ENCODE results near the gene ADAMTSL2.

The ADAMTSL2 gene

GRCh38 chr9:133514460-133515239, 19.9 kb upstream of the ADAMTSL2 start:
- H3K4me3 ChIP-seq (ENCODE audit: low read depth, low read length) = no peak overlapping the region
- in situ Hi-C loops (cut with HindIII; ENCODE audit: low sequenced_read_pairs) = no loop called here
- TF ChIP-seq, protein P1, sequence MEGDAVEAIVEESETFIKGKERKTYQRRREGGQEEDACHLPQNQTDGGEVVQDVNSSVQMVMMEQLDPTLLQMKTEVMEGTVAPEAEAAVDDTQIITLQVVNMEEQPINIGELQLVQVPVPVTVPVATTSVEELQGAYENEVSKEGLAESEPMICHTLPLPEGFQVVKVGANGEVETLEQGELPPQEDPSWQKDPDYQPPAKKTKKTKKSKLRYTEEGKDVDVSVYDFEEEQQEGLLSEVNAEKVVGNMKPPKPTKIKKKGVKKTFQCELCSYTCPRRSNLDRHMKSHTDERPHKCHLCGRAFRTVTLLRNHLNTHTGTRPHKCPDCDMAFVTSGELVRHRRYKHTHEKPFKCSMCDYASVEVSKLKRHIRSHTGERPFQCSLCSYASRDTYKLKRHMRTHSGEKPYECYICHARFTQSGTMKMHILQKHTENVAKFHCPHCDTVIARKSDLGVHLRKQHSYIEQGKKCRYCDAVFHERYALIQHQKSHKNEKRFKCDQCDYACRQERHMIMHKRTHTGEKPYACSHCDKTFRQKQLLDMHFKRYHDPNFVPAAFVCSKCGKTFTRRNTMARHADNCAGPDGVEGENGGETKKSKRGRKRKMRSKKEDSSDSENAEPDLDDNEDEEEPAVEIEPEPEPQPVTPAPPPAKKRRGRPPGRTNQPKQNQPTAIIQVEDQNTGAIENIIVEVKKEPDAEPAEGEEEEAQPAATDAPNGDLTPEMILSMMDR (IDR thresholded peaks at IDR 0.05; ENCODE audit: low read depth, low read length, missing control alignments) = no peak
- no peak for DNase-seq (ENCODE audit: low read depth)

GRCh38 chr9:133515240-133515610, 19.3 kb upstream of the ADAMTSL2 start:
- TF ChIP-seq, protein P1 (IDR thresholded peaks at IDR 0.05; ENCODE audit: low read depth, low read length, missing control alignments) = no peak
- no peak overlapping the region for H3K4me3 ChIP-seq (ENCODE audit: low read depth, low read length)
- no peak for DNase-seq (ENCODE audit: low read depth)
- in situ Hi-C loops (cut with HindIII; ENCODE audit: low sequenced_read_pairs) = no loop called here

DNA sequence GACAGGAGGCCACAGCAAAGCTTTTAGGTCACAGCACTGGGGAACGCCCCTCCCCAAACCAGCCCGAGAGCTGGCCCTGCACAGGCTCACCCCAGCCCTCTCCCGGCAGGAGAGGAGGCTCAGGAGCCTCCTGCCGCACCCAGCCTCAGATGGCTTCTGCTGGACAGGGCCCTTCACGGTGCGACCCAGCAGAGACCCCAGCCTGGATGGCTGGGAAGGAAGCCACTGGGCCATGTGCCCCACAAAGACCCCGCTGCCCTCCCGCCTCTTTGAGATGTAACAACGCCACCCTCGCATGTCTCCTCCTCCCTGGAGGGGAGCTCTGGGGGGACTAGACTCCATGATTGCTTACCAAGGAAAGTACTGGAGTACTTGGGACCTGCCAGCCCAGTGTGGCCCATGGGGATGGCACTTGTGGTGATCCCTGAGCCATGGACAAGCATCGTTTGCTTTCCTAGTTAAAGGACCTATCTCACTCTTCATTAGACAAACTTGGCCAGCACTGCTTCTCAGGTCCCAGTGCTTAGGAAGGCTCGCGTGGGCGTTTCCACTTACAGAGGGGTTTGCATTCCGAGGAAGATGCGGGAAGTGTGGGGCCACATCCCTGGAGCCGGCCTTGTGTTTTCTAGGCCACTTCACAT, 18.8 kb upstream of the ADAMTSL2 start:
- in situ Hi-C loops (cut with HindIII; ENCODE audit: low sequenced_read_pairs) = no loop called here
- H3K4me3 ChIP-seq (ENCODE audit: low read depth, low read length) = no peak overlapping the region
- DNase-seq (ENCODE audit: low read depth) = no peak
- TF ChIP-seq, protein P1 (IDR thresholded peaks at IDR 0.05; ENCODE audit: low read depth, low read length, missing control alignments) = no peak

DNA sequence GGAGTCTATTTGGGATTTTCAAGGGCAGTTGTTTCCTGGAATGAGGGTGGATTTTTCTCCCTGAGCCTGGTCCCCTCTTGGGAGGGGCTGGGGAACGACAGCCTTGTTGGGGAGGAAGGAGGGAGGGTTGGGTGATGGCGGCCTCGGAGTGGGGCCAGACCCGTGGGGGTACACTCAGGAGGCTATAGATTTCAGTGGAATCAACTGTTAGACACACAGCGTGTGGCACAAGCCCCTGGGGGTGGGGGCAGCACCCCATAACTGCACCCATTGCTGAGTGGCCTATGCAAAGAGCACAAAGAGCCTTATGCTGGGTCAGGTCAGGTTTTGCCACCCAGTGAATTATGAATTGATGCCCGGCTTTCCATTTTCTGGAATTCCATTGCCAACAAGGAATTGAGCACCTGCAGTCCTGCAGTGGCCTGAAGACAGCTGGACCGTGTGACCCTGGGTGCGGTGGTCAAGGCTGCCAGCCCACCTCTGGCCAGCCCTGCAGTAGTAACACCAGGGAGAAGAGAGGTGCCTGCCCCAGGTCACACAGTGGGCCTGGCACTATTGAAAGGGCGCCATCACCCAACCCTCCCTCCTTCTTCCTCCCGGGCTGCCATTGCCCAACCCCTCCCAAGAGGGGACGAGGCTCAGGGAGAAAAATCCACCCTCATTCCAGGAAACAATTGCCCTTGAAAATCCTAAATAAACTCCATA, 18.1 kb upstream of the ADAMTSL2 start:
- no peak overlapping the region for H3K4me3 ChIP-seq (ENCODE audit: low read depth, low read length)
- TF ChIP-seq, protein P1 (IDR thresholded peaks at IDR 0.05; ENCODE audit: low read depth, low read length, missing control alignments) = no peak
- in situ Hi-C loops (cut with HindIII; ENCODE audit: low sequenced_read_pairs) = no loop called here
- DNase-seq (ENCODE audit: low read depth) = no peak

- no peak overlapping the region for H3K4me3 ChIP-seq (ENCODE audit: low read depth, low read length)
- TF ChIP-seq, protein P1 (IDR thresholded peaks at IDR 0.05; ENCODE audit: low read depth, low read length, missing control alignments) = no peak
- in situ Hi-C loops (cut with HindIII; ENCODE audit: low sequenced_read_pairs) = no loop called here
- no peak for DNase-seq (ENCODE audit: low read depth)
Observed at GRCh38 chr9:133516961-133517350, 17.5 kb upstream of the ADAMTSL2 start.

- in situ Hi-C loops (cut with HindIII; ENCODE audit: low sequenced_read_pairs) = no loop called here
- H3K4me3 ChIP-seq (ENCODE audit: low read depth, low read length) = no peak overlapping the region
Observed at GRCh38 chr9:133517711-133518110, 16.8 kb upstream of the ADAMTSL2 start.

More at GRCh38 chr9:133517711-133518110, 16.8 kb upstream of the ADAMTSL2 start:
- TF ChIP-seq, protein P1 (IDR thresholded peaks at IDR 0.05; ENCODE audit: low read depth, low read length, missing control alignments) = no peak
- DNase-seq (ENCODE audit: low read depth) = no peak

Measured in astrocyte of the cerebellum (primary cell).